Hepatocyte (in vitro differentiated cells): ENCODE results near the gene CELA3A. TPM values are rescaled to one million over a fixed set of nuclear protein-coding genes. Genes with fewer than 3 reads are reported as not detected.
"Not testable (repeated sequence)": the region's sequence is repeated elsewhere in the genome, so short reads cannot be mapped to it uniquely, and the experiment has no call there.

Source experiments
- DNase-seq: peaks from one replicate; pipeline ENCODE4 v3.0.0-alpha.2; 2016; ENCODE audit warnings: low spot score
- H2AFZ ChIP-seq: fragments of 200-600 bp; sonication (generic); 2 replicates; pipeline ENCODE4 v1.6.0; 2016; ENCODE audit warnings: antibody characterized with exemption, mild to moderate bottlenecking
- H3K27ac ChIP-seq: fragments of 200-600 bp; sonication (generic); 2 replicates; pipeline ENCODE4 v1.5.1; 2016; ENCODE audit warnings: mild to moderate bottlenecking
- H3K27me3 ChIP-seq: fragments of 200-600 bp; sonication (generic); 2 replicates; pipeline ENCODE4 v1.6.1; 2016
- H3K36me3 ChIP-seq: fragments of 200-600 bp; sonication (generic); replicated peaks from 2 replicates; pipeline ENCODE4 v1.5.1; 2016; ENCODE audit warnings: low read depth; ENCODE audit not compliant: insufficient read depth
- H3K4me1 ChIP-seq: fragments of 200-600 bp; sonication (generic); 2 replicates; pipeline ENCODE4 v1.5.1; 2016; ENCODE audit warnings: mild to moderate bottlenecking, moderate library complexity; ENCODE audit not compliant: insufficient read depth
- H3K4me2 ChIP-seq: fragments of 200-600 bp; sonication (generic); 2 replicates; pipeline ENCODE4 v1.6.0; 2016
- H3K4me3 ChIP-seq: fragments of 200-600 bp; sonication (generic); 2 replicates; pipeline ENCODE4 v1.5.1; 2016; ENCODE audit warnings: mild to moderate bottlenecking
- H3K79me2 ChIP-seq: fragments of 200-600 bp; sonication (generic); 2 replicates; pipeline ENCODE4 v1.6.0; 2017; ENCODE audit warnings: mild to moderate bottlenecking
- H3K9me2 ChIP-seq: fragments of 200-600 bp; sonication (generic); replicated peaks from 2 replicates; pipeline ENCODE4 v1.6.0; 2017; ENCODE audit warnings: mild to moderate bottlenecking; ENCODE audit not compliant: insufficient read depth
- H3K9me3 ChIP-seq: fragments of 200-600 bp; sonication (generic); 2 replicates; pipeline ENCODE4 v1.5.1; 2016; ENCODE audit warnings: low read depth, mild to moderate bottlenecking
- H4K20me1 ChIP-seq: fragments of 200-600 bp; sonication (generic); 2 replicates; pipeline ENCODE4 v1.6.0; 2016; ENCODE audit warnings: mild to moderate bottlenecking; ENCODE audit not compliant: insufficient read depth, poor library complexity, severe bottlenecking
- EZH2 ChIP-seq: fragments of 200-600 bp; sonication (generic); IDR thresholded peaks from 2 replicates; pipeline ENCODE4 v1.6.1; 2016; ENCODE audit warnings: antibody characterized with exemption, mild to moderate bottlenecking, borderline replicate concordance
- EZH2phosphoT487 ChIP-seq: fragments of 200-600 bp; sonication (generic); IDR thresholded peaks from one replicate; pipeline ENCODE4 v1.6.1; 2018; ENCODE audit warnings: antibody characterized with exemption, mild to moderate bottlenecking, low read depth, moderate library complexity; ENCODE audit not compliant: unreplicated experiment, severe bottlenecking
- WGBS: methylation state at CpG from one replicate; pipeline ENCODE4 v1.1.6; 2016; ENCODE audit warnings: low lambda C conversion rate; ENCODE audit errors: missing lambda C conversion rate; 5-methylcytosine and 5-hydroxymethylcytosine counted together
- polyA plus RNA-seq: library from polyadenylated mRNA; unstranded; fragments of >200 nt; fragmentation: Nextera tagmentation; extraction: Ambion mirVana; gene quantifications from 2 replicates; pipeline ENCODE4 v1.2.1, GENCODE V29; 2016
- total RNA-seq: library from RNA; depleted of rRNA; stranded (reverse); fragments of >200 nt; gene quantifications from 2 replicates; pipeline ENCODE4 v1.2.3, GENCODE V29; 2014
- TF ChIP-seq, protein P1 (sequence below): fragments of 200-600 bp; sonication (generic); IDR thresholded peaks from 2 replicates; pipeline ENCODE4 v1.5.1; 2016; ENCODE audit warnings: antibody characterized with exemption, mild to moderate bottlenecking; ENCODE audit not compliant: poor library complexity

The CELA3A gene
- total and polyA plus RNA-seq, 2 experiments from 2014 or later, result 0.68 to 2.2 TPM

DNA sequence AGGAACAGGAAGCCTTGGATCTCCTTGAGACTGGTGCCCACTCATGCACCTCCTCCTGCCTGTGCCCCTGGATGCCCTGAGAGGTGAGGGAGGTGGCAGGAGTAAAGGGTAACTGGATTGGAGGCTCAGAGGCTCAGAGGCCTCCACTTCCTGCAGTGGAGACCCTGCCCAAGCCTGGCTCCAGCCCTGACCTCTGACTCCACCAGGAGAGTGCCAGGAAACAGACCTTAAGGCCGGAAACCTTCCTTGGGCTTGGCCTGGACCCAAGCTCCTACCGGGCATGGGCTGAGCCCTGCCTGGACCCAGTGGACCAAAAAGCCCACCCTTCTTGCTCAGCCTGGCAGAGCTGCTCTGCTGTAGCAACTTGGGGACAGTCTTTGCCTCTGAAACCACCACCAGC lies 39.7 kb upstream of the CELA3A start:
- Histone ChIP-seq H3K36me3 (no peaks in the 10 kb centered on the region), H3K27me3 (no peaks in the 10 kb centered on the region), H3K27ac (no peak overlapping the region), H3K4me2 (no peak overlapping the region), H3K79me2 (no peaks in the 10 kb centered on the region), H3K9me3 (no peaks in the 10 kb centered on the region), H3K4me1 (peaks cover 6% of the 10 kb centered on the region), H3K4me3 (no peak overlapping the region), H2AFZ (no peak overlapping the region), H3K9me2 (no peaks in the 10 kb centered on the region), H4K20me1 (no peaks in the 10 kb centered on the region)
- 84% methylated on average over 2 of the region's 2 CpGs for WGBS
- DNase-seq, result no peak
- TF ChIP-seq EZH2phosphoT487, result no peak
- TF ChIP-seq, protein P1, sequence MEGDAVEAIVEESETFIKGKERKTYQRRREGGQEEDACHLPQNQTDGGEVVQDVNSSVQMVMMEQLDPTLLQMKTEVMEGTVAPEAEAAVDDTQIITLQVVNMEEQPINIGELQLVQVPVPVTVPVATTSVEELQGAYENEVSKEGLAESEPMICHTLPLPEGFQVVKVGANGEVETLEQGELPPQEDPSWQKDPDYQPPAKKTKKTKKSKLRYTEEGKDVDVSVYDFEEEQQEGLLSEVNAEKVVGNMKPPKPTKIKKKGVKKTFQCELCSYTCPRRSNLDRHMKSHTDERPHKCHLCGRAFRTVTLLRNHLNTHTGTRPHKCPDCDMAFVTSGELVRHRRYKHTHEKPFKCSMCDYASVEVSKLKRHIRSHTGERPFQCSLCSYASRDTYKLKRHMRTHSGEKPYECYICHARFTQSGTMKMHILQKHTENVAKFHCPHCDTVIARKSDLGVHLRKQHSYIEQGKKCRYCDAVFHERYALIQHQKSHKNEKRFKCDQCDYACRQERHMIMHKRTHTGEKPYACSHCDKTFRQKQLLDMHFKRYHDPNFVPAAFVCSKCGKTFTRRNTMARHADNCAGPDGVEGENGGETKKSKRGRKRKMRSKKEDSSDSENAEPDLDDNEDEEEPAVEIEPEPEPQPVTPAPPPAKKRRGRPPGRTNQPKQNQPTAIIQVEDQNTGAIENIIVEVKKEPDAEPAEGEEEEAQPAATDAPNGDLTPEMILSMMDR, result no peak
- no peak for TF ChIP-seq EZH2

DNA sequence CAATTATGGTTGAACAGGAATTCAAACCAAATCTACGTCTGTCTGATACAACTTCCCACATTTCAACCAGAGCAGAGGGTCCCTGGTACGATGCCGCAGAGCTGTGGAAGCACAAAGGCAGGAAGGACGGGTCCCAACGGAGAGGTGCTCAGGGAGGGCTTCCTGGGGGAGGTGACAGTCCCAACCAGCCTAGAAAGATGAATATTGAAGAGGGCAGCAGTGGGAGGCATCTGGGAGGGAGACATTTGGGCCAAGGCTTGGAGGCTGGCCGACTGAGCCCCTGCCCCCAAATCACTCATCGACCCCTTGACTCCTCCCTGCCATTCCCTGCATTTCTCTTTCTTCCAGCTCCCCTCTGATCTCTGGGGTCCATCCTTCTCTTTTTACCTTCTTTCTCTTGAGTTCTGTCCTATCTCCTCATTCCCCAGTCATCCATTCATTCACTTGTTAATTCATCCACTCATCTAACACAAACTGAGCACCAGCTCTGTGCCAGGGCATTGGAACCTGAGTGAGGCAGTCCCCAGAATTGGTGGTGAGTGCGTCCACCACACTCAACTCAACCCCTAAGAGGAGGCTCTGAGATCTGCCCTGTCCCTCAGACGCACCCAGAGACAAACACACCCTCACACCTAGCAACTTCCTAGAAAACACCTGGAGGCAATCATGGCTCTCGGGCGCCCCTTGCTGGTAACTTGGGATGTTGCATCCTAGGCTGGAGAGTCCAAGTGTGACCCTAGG lies 37.8 kb upstream of the CELA3A start:
- no peaks in the 10 kb centered on the region for H4K20me1 ChIP-seq
- DNase-seq, result peak; percentile 84
- H3K4me1 ChIP-seq, result no peaks in the 10 kb centered on the region
- 47% methylated on average over 11 of the region's 11 CpGs for WGBS
- no peak overlapping the region for H3K4me3 ChIP-seq
- no peaks in the 10 kb centered on the region for H3K36me3 ChIP-seq
- no peaks in the 10 kb centered on the region for H3K9me2 ChIP-seq
- H3K9me3 ChIP-seq, result no peaks in the 10 kb centered on the region
- no peak overlapping the region for H3K27ac ChIP-seq
- no peaks in the 10 kb centered on the region for H3K27me3 ChIP-seq
- TF ChIP-seq, protein P1, result peak; percentile 90
- no peak for TF ChIP-seq EZH2
- no peaks in the 10 kb centered on the region for H3K79me2 ChIP-seq
- no peak overlapping the region for H3K4me2 ChIP-seq
- H2AFZ ChIP-seq, result no peak overlapping the region

DNA sequence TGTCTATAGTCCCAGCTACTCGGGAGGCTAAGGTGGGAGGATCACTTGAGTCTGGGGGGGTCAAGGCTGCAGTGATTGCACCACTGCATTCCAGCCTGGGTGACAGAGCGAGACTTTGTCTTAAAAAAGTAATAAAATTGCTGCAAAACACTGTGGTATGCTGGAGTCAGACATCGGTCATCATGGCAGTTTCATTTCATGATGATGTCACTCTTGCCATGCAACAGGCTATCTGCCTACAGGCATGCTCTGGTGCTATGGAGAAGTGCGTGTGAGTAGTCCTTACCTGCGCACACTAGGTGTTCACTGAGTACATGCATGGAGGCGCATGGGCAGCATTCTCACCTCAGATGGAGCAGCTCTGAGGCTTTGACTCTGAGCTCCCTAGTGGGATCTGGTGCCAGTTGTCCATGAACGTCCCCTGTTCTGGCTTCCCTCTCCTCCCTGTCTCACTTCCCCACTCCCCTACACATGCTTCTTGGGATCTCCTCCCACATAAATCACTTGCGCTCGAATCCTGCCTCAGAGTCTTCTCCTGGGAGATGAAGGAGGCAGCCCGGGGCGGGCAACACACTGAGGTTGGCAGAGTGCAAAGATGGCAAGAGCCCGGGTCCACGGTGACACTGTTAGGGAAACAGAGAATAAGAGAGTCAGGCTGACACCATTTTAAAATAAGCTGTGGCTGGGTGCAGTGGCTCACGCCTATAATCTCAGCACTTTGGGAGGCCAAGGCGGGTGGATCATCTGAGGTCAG lies 35.0 kb upstream of the CELA3A start:
- H2AFZ ChIP-seq, result no peak overlapping the region
- TF ChIP-seq EZH2phosphoT487 (no peak), EZH2 (no peak)
- TF ChIP-seq, protein P1, result no peak
- no peaks in the 10 kb centered on the region for H3K4me1 ChIP-seq
- H3K4me2 ChIP-seq, result no peak overlapping the region
- H4K20me1 ChIP-seq, result no peaks in the 10 kb centered on the region
- H3K4me3 ChIP-seq, result no peak overlapping the region
- H3K79me2 ChIP-seq, result no peaks in the 10 kb centered on the region
- WGBS, result 89% methylated on average over 15 of the region's 15 CpGs
- no peak overlapping the region for H3K27ac ChIP-seq
- H3K27me3 ChIP-seq, result no peaks in the 10 kb centered on the region
- H3K9me3 ChIP-seq, result no peaks in the 10 kb centered on the region
- H3K36me3 ChIP-seq, result no peaks in the 10 kb centered on the region
- no peaks in the 10 kb centered on the region for H3K9me2 ChIP-seq
- no peak for DNase-seq

DNA sequence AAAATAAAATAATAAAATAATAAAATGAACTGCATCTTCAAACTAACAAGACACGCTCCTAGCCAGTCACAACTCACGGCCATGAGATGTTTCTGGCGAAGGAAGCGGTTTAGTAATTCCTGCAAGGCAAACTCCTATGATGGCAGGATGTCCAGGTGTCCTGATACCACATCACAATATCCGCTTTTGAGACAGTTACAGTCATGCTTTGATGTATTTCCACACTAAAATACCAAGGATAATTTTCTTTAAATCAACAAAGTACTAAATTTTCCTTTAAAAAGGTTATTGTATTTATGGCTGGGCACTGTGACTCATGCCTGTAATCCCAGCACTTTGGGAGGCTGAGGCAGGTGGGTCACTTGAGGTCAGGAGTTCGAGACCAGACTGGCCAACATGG lies 34.2 kb upstream of the CELA3A start:
- WGBS, result 92% methylated on average over 5 of the region's 6 CpGs
- not testable (repeated sequence) for H3K27ac ChIP-seq, H3K9me2 ChIP-seq, H3K36me3 ChIP-seq, H4K20me1 ChIP-seq, H3K79me2 ChIP-seq, H2AFZ ChIP-seq, H3K9me3 ChIP-seq, H3K27me3 ChIP-seq, H3K4me2 ChIP-seq, H3K4me1 ChIP-seq, DNase-seq, H3K4me3 ChIP-seq

DNA sequence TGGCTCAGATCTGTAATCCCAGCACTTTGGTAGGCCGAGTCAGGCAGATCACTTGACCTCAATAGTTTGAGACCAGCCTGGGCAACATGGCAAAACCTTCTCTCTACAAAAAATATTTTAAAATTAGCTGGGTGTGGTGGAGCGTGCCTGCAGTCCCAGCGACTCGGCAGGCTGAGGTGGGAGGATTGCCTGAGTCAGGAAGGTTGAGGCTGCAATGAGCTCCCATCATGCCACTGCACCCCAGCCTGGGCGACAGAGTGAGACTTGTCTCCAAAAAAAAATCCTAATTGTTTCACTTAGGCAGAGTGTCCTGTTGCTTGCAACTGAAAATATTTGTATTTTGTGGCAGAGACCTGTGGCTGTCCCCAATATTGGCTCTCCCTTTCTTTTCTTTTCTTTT lies 32.4 kb upstream of the CELA3A start:
- H4K20me1 ChIP-seq, H3K9me2 ChIP-seq, H3K4me3 ChIP-seq, H3K27me3 ChIP-seq, H3K4me2 ChIP-seq, DNase-seq, H3K27ac ChIP-seq, H3K9me3 ChIP-seq, H3K79me2 ChIP-seq, H3K36me3 ChIP-seq, H2AFZ ChIP-seq, H3K4me1 ChIP-seq: not testable (repeated sequence)
- WGBS, result 94% methylated on average over 5 of the region's 5 CpGs

DNA sequence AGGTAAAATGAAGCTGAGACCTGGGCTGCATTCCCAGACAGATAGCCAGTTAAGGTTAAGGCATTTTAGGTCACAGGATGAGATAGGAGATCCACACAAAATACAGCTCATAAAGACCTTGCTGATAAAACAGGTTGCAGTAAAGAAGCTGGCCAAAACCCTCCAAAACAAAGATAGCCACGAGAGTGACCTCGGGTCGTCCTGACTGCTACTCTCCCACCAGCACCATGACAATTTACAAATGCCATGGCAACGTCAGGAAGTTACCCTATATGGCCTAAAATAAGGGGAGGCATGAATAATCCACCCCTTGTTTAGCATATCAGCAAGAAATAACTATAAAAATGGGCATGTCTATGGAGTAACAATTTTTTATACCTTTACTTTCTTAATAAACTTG lies 30.9 kb upstream of the CELA3A start:
- H3K9me2 ChIP-seq, H3K9me3 ChIP-seq, H3K27ac ChIP-seq, H4K20me1 ChIP-seq, H3K4me1 ChIP-seq, H3K36me3 ChIP-seq, H3K79me2 ChIP-seq, H2AFZ ChIP-seq, H3K27me3 ChIP-seq, H3K4me2 ChIP-seq, DNase-seq, H3K4me3 ChIP-seq: not testable (repeated sequence)
- WGBS, result 57% methylated on average over 4 of the region's 4 CpGs
